ENCODE measurements around the gene SENP3.
A peak's percentile ranks its signal among the peaks of the same experiment; 100 is the strongest.

DNA sequence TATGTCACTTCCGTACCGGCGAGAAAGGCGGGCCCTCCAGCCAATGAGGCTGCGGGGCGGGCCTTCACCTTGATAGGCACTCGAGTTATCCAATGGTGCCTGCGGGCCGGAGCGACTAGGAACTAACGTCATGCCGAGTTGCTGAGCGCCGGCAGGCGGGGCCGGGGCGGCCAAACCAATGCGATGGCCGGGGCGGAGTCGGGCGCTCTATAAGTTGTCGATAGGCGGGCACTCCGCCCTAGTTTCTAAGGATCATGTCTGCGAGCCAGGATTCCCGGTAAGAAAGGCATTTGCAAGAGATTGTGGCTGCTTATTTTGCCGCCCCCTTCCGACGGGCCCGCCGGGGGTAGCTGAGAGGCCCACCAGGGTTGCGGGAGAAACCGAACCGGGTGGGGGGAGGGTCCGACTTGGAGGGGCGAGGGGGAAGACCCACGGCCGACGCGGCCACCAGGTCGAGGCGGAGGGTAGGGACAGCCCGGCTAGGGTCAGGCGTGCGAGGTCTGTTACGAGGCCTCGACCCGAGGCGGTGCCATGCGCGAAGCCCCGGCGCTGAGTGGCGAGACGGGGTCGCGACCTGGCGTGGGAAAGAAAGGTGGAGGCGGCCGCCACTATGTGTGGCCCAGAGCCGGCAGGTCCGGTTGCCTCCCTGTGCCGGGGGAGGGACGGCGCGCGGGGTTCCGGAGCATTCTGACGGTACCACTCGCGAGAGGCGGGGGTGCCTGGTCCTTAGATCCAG, 11.0 kb downstream of the SENP3 start:
- TF ChIP-seq, protein P1, sequence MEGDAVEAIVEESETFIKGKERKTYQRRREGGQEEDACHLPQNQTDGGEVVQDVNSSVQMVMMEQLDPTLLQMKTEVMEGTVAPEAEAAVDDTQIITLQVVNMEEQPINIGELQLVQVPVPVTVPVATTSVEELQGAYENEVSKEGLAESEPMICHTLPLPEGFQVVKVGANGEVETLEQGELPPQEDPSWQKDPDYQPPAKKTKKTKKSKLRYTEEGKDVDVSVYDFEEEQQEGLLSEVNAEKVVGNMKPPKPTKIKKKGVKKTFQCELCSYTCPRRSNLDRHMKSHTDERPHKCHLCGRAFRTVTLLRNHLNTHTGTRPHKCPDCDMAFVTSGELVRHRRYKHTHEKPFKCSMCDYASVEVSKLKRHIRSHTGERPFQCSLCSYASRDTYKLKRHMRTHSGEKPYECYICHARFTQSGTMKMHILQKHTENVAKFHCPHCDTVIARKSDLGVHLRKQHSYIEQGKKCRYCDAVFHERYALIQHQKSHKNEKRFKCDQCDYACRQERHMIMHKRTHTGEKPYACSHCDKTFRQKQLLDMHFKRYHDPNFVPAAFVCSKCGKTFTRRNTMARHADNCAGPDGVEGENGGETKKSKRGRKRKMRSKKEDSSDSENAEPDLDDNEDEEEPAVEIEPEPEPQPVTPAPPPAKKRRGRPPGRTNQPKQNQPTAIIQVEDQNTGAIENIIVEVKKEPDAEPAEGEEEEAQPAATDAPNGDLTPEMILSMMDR (IDR thresholded peaks at IDR 0.05), result no peak
- peak; percentile 99 for TF ChIP-seq POLR2AphosphoS5 (IDR thresholded peaks at IDR 0.05; ENCODE audit: low read depth, low read length)

Measured in Panc1 (cell line).